Lower lobe of right lung (tissue), 2 donors: Measurements from ENCODE around the gene RPSA. TPM values are rescaled to one million over a fixed set of nuclear protein-coding genes. Genes with fewer than 3 reads are reported as not detected.

ENCODE experiments used
- ATAC-seq, 2 donors: fragments of 200-7000 bp; cut with Tn5 transposase; one replicate each; pipeline ENCODE4 v1.9.1; 2020 to 2022; ENCODE audit warnings: mild to moderate bottlenecking in 2 of 2, moderate library complexity in 2 of 2
- DNase-seq: peaks from one replicate; pipeline ENCODE4 v3.0.0-alpha.2; 2020
- H3K27ac ChIP-seq: fragments of 200-600 bp; one replicate; pipeline ENCODE4 v1.8.0; 2022
- H3K27me3 ChIP-seq: fragments of 200-600 bp; one replicate; pipeline ENCODE4 v1.8.0; 2022; ENCODE audit warnings: low read depth
- H3K36me3 ChIP-seq: fragments of 200-600 bp; one replicate; pipeline ENCODE4 v1.8.0; 2022; ENCODE audit warnings: mild to moderate bottlenecking
- H3K4me1 ChIP-seq: fragments of 200-600 bp; one replicate; pipeline ENCODE4 v1.8.0; 2022
- H3K4me3 ChIP-seq: fragments of 200-600 bp; one replicate; pipeline ENCODE4 v1.8.0; 2022; ENCODE audit warnings: mild to moderate bottlenecking
- H3K9me3 ChIP-seq: fragments of 200-600 bp; one replicate; pipeline ENCODE4 v1.8.0; 2022
- CTCF ChIP-seq: fragments of 200-600 bp; IDR thresholded peaks from one replicate; pipeline ENCODE4 v1.8.0; 2022; ENCODE audit warnings: antibody characterized with exemption, mild to moderate bottlenecking
- intact Hi-C: fragments of 100-400 bp; cut with DNase I; formaldehyde crosslinking; loops from one replicate; pipeline ENCODE4 v1.11.0; 2022
- total RNA-seq: library from RNA; stranded (reverse); fragmentation: NEBNext Ultra II Directional; extraction: Animal tissue kit (Norgen Biotek cat#: 25700); gene quantifications from one replicate; pipeline ENCODE4 v1.2.1, GENCODE V29; 2021
- donor health status: DM: no; HTN: yes; CAD: no; lungs with severe emphysema.

The RPSA gene
- total RNA-seq, 1 donor from 2014 or later = 778 TPM

DNA sequence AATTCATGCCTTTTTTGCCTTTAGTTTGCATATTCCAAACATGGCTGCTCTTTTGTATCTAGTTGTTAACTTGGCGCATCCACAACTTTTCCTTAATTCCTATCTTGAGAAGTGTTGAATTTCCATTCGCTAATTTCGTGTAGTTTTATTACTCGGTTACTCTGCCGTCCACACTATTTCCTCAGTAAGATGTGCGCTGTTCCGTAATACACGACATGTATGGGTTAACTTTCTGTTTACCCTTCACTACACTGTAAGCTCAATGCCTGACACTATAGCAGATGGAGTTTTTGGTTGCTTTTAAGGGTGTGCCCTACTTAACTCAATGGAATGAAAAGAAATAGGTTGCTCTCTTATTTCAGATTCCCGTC is 724 bp downstream of the RPSA start:
- no peak for ATAC-seq
- H3K4me3 ChIP-seq = peak overlapping the region; percentile 82
- H3K4me1 ChIP-seq = peaks cover 32% of the 10 kb centered on the region
- no peaks in the 10 kb centered on the region for H3K9me3 ChIP-seq
- no peaks in the 10 kb centered on the region for H3K27me3 ChIP-seq
- DNase-seq = no peak
- no peak for TF ChIP-seq CTCF
- intact Hi-C loops = no loop called here
- peak overlapping the region; percentile 91 for H3K27ac ChIP-seq
- H3K36me3 ChIP-seq = peaks cover 46% of the 10 kb centered on the region

GRCh38 chr3:39407773-39408492 is 1.4 kb downstream of the RPSA start:
- Histone ChIP-seq H3K27ac (peak overlapping the region; percentile 91), H3K4me1 (peaks cover 32% of the 10 kb centered on the region), H3K36me3 (peaks cover 53% of the 10 kb centered on the region), H3K9me3 (no peaks in the 10 kb centered on the region), H3K4me3 (peak overlapping the region; percentile 82), H3K27me3 (no peaks in the 10 kb centered on the region)
- no peak for TF ChIP-seq CTCF
- ATAC-seq (no peak), DNase-seq (no peak)
- intact Hi-C loops = no loop called here

DNA sequence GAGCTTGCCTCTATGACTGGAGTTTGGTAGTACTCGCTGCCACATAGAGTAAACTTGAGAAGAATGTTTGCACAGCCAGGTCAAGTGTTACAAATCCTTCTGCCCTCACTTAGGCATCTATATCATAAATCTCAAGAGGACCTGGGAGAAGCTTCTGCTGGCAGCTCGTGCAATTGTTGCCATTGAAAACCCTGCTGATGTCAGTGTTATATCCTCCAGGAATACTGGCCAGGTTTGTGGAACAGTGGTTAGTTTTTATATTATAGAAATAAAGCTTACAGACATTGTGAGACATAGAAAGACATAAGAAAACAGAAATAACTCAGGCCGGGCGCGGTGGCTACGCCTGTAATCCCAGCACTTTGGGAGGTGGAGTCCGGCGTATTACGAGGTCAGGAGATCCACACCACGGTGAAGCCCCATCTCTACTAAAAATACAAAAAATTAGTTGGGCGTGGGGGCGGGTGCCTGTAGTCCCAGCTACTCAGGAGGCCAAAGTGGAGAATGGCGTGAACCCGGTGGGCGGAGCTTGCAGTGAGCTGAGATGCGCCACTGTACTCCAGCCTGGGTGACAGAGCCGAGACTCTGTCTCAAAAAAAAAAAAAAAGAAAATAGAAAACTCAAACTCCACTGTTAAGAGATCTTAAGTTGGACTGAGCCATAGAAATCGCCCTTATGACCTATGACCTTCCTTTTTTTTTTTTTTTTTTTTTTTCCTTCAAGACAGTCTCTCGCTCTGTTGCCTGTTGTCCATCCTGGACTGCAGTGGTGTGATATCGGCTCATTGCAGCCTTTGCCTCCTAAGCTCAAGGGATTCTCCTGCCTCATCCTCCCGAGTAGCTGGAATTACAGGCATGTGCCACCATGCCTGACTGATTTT is 2.2 kb downstream of the RPSA start:
- no peaks in the 10 kb centered on the region for H3K27me3 ChIP-seq
- peaks cover 32% of the 10 kb centered on the region for H3K4me1 ChIP-seq
- no peak overlapping the region for H3K4me3 ChIP-seq
- no peaks in the 10 kb centered on the region for H3K9me3 ChIP-seq
- DNase-seq (no peak), ATAC-seq (no peak)
- H3K27ac ChIP-seq = no peak overlapping the region
- H3K36me3 ChIP-seq = peaks cover 61% of the 10 kb centered on the region
- TF ChIP-seq CTCF = no peak
- intact Hi-C loops = no loop called here

- DNase-seq = no peak
- H3K4me3 ChIP-seq = no peak overlapping the region
- no peaks in the 10 kb centered on the region for H3K27me3 ChIP-seq
- no peak for TF ChIP-seq CTCF
- peaks cover 68% of the 10 kb centered on the region for H3K36me3 ChIP-seq
- ATAC-seq = no peak
- H3K4me1 ChIP-seq = peaks cover 32% of the 10 kb centered on the region
- no peak overlapping the region for H3K27ac ChIP-seq
- intact Hi-C loops = no loop called here
- H3K9me3 ChIP-seq = no peaks in the 10 kb centered on the region
Measured at GRCh38 chr3:39409514-39410136, 3.1 kb downstream of the RPSA start.

GRCh38 chr3:39410893-39411292 is 4.4 kb downstream of the RPSA start:
- Histone ChIP-seq H3K36me3 (peaks cover 68% of the 10 kb centered on the region), H3K4me1 (peaks cover 32% of the 10 kb centered on the region), H3K27ac (no peak overlapping the region), H3K9me3 (no peaks in the 10 kb centered on the region), H3K27me3 (no peaks in the 10 kb centered on the region), H3K4me3 (no peak overlapping the region)
- no peak for ATAC-seq
- no peak for TF ChIP-seq CTCF
- intact Hi-C loops = no loop called here
- DNase-seq = no peak
